Measurements from ENCODE around the gene RBFOX2.
"Not testable (repeated sequence)": the region's sequence is repeated elsewhere in the genome, so short reads cannot be mapped to it uniquely, and the experiment has no call there.

RBFOX2 gene

GRCh38 chr22:36042240-36042639 lies 13.6 kb upstream of the RBFOX2 start:
- no peak for DNase-seq (ENCODE audit: low read depth)

GRCh38 chr22:36039125-36039524 lies 10.5 kb upstream of the RBFOX2 start:
- no peak for DNase-seq (ENCODE audit: low read depth)

GRCh38 chr22:36037102-36037758 lies 8.6 kb upstream of the RBFOX2 start:
- no peak for DNase-seq (ENCODE audit: low read depth)

GRCh38 chr22:36036167-36036624 lies 7.6 kb upstream of the RBFOX2 start:
- no peak for DNase-seq (ENCODE audit: low read depth)

- DNase-seq (ENCODE audit: low read depth), result no peak
Observed at GRCh38 chr22:36032611-36033010, 4.0 kb upstream of the RBFOX2 start.

- DNase-seq (ENCODE audit: low read depth), result no peak
Observed at GRCh38 chr22:36029406-36029755, 757 bp upstream of the RBFOX2 start.

- no peak for DNase-seq (ENCODE audit: low read depth)
Observed at GRCh38 chr22:36027935-36028645, 534 bp downstream of the RBFOX2 start.

GRCh38 chr22:36027579-36027934 lies 1.1 kb downstream of the RBFOX2 start:
- DNase-seq (ENCODE audit: low read depth), result no peak

- DNase-seq (ENCODE audit: low read depth), result no peak
Observed at GRCh38 chr22:36026741-36027140, 1.9 kb downstream of the RBFOX2 start.

GRCh38 chr22:36022697-36023096 lies 5.9 kb downstream of the RBFOX2 start:
- DNase-seq (ENCODE audit: low read depth), result no peak

- DNase-seq (ENCODE audit: low read depth), result no peak
Observed at GRCh38 chr22:36022162-36022561, 6.5 kb downstream of the RBFOX2 start.

- DNase-seq (ENCODE audit: low read depth), result no peak
Observed at GRCh38 chr22:36021606-36022153, 6.9 kb downstream of the RBFOX2 start.

GRCh38 chr22:36020865-36021264 lies 7.8 kb downstream of the RBFOX2 start:
- DNase-seq (ENCODE audit: low read depth), result not testable (repeated sequence)

GRCh38 chr22:36017651-36018091 lies 11.0 kb downstream of the RBFOX2 start:
- no peak for DNase-seq (ENCODE audit: low read depth)

- DNase-seq (ENCODE audit: low read depth), result no peak
Observed at GRCh38 chr22:36016684-36017083, 11.9 kb downstream of the RBFOX2 start.

- no peak for DNase-seq (ENCODE audit: low read depth)
Observed at GRCh38 chr22:36015811-36016529, 12.7 kb downstream of the RBFOX2 start.

GRCh38 chr22:36015155-36015810 lies 13.3 kb downstream of the RBFOX2 start:
- DNase-seq (ENCODE audit: low read depth), result no peak

GRCh38 chr22:36014546-36015074 lies 14.0 kb downstream of the RBFOX2 start:
- DNase-seq (ENCODE audit: low read depth), result no peak

GRCh38 chr22:36012332-36012731 lies 16.3 kb downstream of the RBFOX2 start:
- DNase-seq (ENCODE audit: low read depth), result no peak

- no peak for DNase-seq (ENCODE audit: low read depth)
Observed at GRCh38 chr22:36010882-36011281, 17.7 kb downstream of the RBFOX2 start.

GRCh38 chr22:36010090-36010489 lies 18.5 kb downstream of the RBFOX2 start:
- no peak for DNase-seq (ENCODE audit: low read depth)

GRCh38 chr22:36009085-36009484 lies 19.5 kb downstream of the RBFOX2 start:
- no peak for DNase-seq (ENCODE audit: low read depth)

All from activated gamma-delta T cell treated with anti-CD3 and anti-CD28 coated beads, Interleukin-2, amount 50 U/mL, for 16 hours (primary cell).